Spinal cord (tissue), 10 donors: ENCODE data around the gene TFPI2. TPM values are rescaled to one million over a fixed set of nuclear protein-coding genes. Genes with fewer than 3 reads are reported as not detected.

Experiments
- DNase-seq, 6 donors: peaks; one replicate each; pipeline versions ENCODE4 v3.0.0 to v3.0.0-alpha.2; 2013 to 2015; ENCODE audit warnings: low spot score in 6 of 6, low read depth in 4 of 6
- H3K27ac ChIP-seq: one replicate; pipeline ENCODE4 v1.5.1; 2013; ENCODE audit warnings: low read depth, low read length, control low read depth
- H3K27me3 ChIP-seq: one replicate; pipeline ENCODE4 v1.6.1; 2013; ENCODE audit warnings: low read length; ENCODE audit not compliant: control insufficient read depth, insufficient read depth
- H3K36me3 ChIP-seq: one replicate; pipeline ENCODE4 v1.6.1; 2013; ENCODE audit warnings: low read length; ENCODE audit not compliant: control insufficient read depth, insufficient read depth
- H3K4me1 ChIP-seq: one replicate; pipeline ENCODE4 v1.6.1; 2013; ENCODE audit warnings: low read length; ENCODE audit not compliant: control insufficient read depth, insufficient read depth
- H3K4me3 ChIP-seq: one replicate; pipeline ENCODE4 v1.5.1; 2013; ENCODE audit warnings: low read depth, low read length, control low read depth
- H3K9me3 ChIP-seq: one replicate; pipeline ENCODE4 v1.6.1; 2013; ENCODE audit warnings: low read length; ENCODE audit not compliant: control insufficient read depth, insufficient read depth
- WGBS: methylation state at CpG from one replicate; pipeline ENCODE4 v1.1.5; 2013; ENCODE audit warnings: missing lambda C conversion rate; ENCODE audit not compliant: insufficient coverage; 5-methylcytosine and 5-hydroxymethylcytosine counted together
- polyA plus RNA-seq, 2 donors: library from polyadenylated mRNA; unstranded; fragments of 120-200 nt; gene quantifications; one replicate each; pipeline ENCODE4 v1.2.1, GENCODE V29; 2013; ENCODE audit not compliant: insufficient read length in 2 of 2
- small RNA-seq: library from RNA; depleted of rRNA; stranded (forward); fragments of <200 nt; gene quantifications from one replicate; pipeline ENCODE3, GENCODE V24; 2014; ENCODE audit warnings: low replicate concordance
- total RNA-seq, 2 donors: library from RNA; depleted of rRNA in 1 of 2; stranded (reverse); fragments of 120-200 nt in 1 of 2; fragments of >200 nt in 1 of 2; gene quantifications; one replicate each; pipeline versions ENCODE4 v1.2.3 to v1.2.4, GENCODE V29; 2013 to 2014
- donor health status: healthy.

Gene TFPI2
- total and polyA plus RNA-seq, 4 donors, result 3.6 to 8.9 (median 5.8) TPM

DNA sequence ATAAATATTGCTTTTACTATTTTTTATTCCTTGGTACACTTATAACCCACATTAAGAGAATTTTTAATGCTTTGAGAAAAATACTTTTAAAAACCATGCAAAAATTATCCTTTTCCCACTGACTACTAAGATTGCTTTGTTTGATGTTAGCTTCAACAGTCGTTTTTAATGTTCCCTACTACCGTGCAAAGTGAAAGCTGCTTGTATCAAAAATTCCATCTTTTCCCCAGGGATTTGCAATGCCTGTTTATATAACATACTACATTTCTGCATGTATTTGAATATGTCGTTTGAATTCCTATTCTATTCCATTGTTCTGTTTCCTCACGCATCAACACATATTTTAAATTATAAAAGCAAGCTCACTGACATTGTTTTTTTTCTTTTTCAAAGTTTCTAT, 54.4 kb downstream of the TFPI2 start:
- Histone ChIP-seq H3K36me3 (no peaks in the 10 kb centered on the region), H3K27ac (no peak overlapping the region), H3K9me3 (no peaks in the 10 kb centered on the region), H3K4me1 (no peaks in the 10 kb centered on the region), H3K27me3 (no peaks in the 10 kb centered on the region), H3K4me3 (no peak overlapping the region)
- DNase-seq, result no peak
- 20% methylated on average over 1 of the region's 4 CpGs for WGBS

DNA sequence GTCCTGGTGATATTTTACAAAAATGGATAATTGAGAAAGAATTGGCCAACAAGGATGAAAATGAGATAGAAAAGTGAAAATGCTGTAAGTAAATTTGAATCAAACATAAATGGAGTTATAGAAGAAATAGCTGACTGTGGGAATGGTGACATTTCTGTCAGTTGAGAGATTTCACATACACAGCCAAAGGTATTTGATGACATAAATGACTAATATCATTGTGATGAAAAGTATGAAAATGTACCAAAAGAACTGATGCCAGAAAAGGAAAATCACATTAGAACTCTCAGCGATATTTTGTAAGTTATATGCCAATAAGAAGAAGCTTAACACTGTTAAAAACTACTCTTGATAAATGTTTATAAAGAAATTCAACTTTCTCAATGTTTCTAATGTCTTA, 54.9 kb downstream of the TFPI2 start:
- H3K27ac ChIP-seq, result no peak overlapping the region
- DNase-seq, result no peak
- no peaks in the 10 kb centered on the region for H3K4me1 ChIP-seq
- H3K27me3 ChIP-seq, result no peaks in the 10 kb centered on the region
- H3K4me3 ChIP-seq, result no peak overlapping the region
- H3K36me3 ChIP-seq, result no peaks in the 10 kb centered on the region
- WGBS, result no CpG with 5 or more reads among the region's 1 CpG
- H3K9me3 ChIP-seq, result no peaks in the 10 kb centered on the region

Small RNA genes within 50 kb of the gene (small RNA-seq; reads per million reads assigned to genes)
- gene AC002076.2, result not detected

Other genes starting within 250 kb of the TFPI2 start
- gene GNGT1, start 15.8 kb upstream of the TFPI2 start, total RNA-seq, result not detected
- gene GNGT1, start 15.8 kb upstream of the TFPI2 start, polyA plus RNA-seq, result not detected
- 10 to 100 TPM; 13.4 to 39.1 TPM for gene GNG11, start 31.0 kb upstream of the TFPI2 start, total RNA-seq
- 10 to 100 TPM; 14.6 to 14.9 TPM for gene GNG11, start 31.0 kb upstream of the TFPI2 start, polyA plus RNA-seq
- gene BET1, start 113.6 kb upstream of the TFPI2 start, total RNA-seq, result 10 to 100 TPM; 30.6 to 40.9 TPM
- 10 to 100 TPM; 24.0 to 25.9 TPM for gene BET1, start 113.6 kb upstream of the TFPI2 start, polyA plus RNA-seq